PC-3 (cell line): ENCODE data around the gene STRBP. TPM values are rescaled to one million over a fixed set of nuclear protein-coding genes. Genes with fewer than 3 reads are reported as not detected.
"Not testable (repeated sequence)": the region's sequence is repeated elsewhere in the genome, so short reads cannot be mapped to it uniquely, and the experiment has no call there.

ENCODE experiments used
- ATAC-seq: fragments of 200-7000 bp; cut with Tn5 transposase; 2 replicates; pipeline ENCODE4 v1.9.1; 2020; ENCODE audit warnings: mild to moderate bottlenecking, moderate library complexity
- BruUV-seq: library from RNA; stranded (reverse); fragments of 400-500 nt; replicated peaks from 2 replicates; lab custom pipeline; 2021; lab: Mats Ljungman, UMichigan
- CTCF ChIA-PET: fragments of 300-600 bp; sonication (Branson Sonifier 250); formaldehyde crosslinking; loops from one replicate; lab custom pipeline; 2022; ENCODE audit warnings: antibody characterized with exemption; lab: Charles Lee
- POLR2A ChIA-PET: fragments of 300-600 bp; sonication (Branson Sonifier 250); formaldehyde crosslinking; loops from one replicate; lab custom pipeline; 2022; ENCODE audit warnings: antibody characterized with exemption; ENCODE audit not compliant: unreplicated experiment; lab: Charles Lee
- DNase-seq: peaks from one replicate; pipeline ENCODE4 v3.0.0-alpha.2; 2015
- H2AFZ ChIP-seq: fragments of 300-600 bp; sonication (generic); 2 replicates; pipeline ENCODE4 v1.6.0; 2016; ENCODE audit warnings: antibody characterized with exemption, low read length
- H3F3A ChIP-seq: fragments of 300-600 bp; sonication (generic); one replicate; pipeline ENCODE4 v1.6.0; 2017; ENCODE audit warnings: antibody characterized with exemption, low read length, control low read depth, mild to moderate bottlenecking; ENCODE audit not compliant: unreplicated experiment
- H3K27ac ChIP-seq: fragments of 300-600 bp; sonication (generic); 2 replicates; pipeline ENCODE4 v1.5.1; 2016; ENCODE audit warnings: mild to moderate bottlenecking, low read length
- H3K27me3 ChIP-seq: fragments of 300-600 bp; sonication (generic); 2 replicates; pipeline ENCODE4 v1.6.1; 2016; ENCODE audit warnings: low read length, mixed read lengths
- H3K36me3 ChIP-seq: fragments of 300-600 bp; sonication (generic); 2 replicates; pipeline ENCODE4 v1.6.1; 2016; ENCODE audit warnings: low read depth, mixed run types, low read length, mixed read lengths
- H3K4me1 ChIP-seq: fragments of 300-600 bp; sonication (generic); 2 replicates; pipeline ENCODE4 v1.5.1; 2016; ENCODE audit warnings: low read length; ENCODE audit not compliant: insufficient read depth
- H3K4me2 ChIP-seq: fragments of 300-600 bp; sonication (generic); 2 replicates; pipeline ENCODE4 v1.6.0; 2016; ENCODE audit warnings: low read length
- H3K4me3 ChIP-seq: fragments of 300-600 bp; sonication (generic); 2 replicates; pipeline ENCODE4 v1.5.1; 2016; ENCODE audit warnings: mild to moderate bottlenecking, low read length, mixed read lengths
- H3K79me2 ChIP-seq: fragments of 300-600 bp; sonication (generic); 2 replicates; pipeline ENCODE4 v1.6.1; 2017; ENCODE audit warnings: low read length, mixed read lengths
- H3K9ac ChIP-seq: fragments of 300-600 bp; sonication (generic); 2 replicates; pipeline ENCODE4 v1.6.0; 2016; ENCODE audit warnings: mild to moderate bottlenecking, low read length
- H3K9me2 ChIP-seq: fragments of 300-600 bp; sonication (generic); replicated peaks from 2 replicates; pipeline ENCODE4 v1.6.1; 2016; ENCODE audit warnings: mixed run types, low read length, mixed read lengths
- H3K9me3 ChIP-seq: fragments of 300-600 bp; sonication (generic); 2 replicates; pipeline ENCODE4 v1.6.1; 2016; ENCODE audit warnings: low read length, mixed read lengths
- H4K20me1 ChIP-seq: fragments of 300-600 bp; sonication (generic); 2 replicates; pipeline ENCODE4 v1.6.1; 2016; ENCODE audit warnings: low read length, mixed read lengths
- CTCF ChIP-seq: fragments of 300-600 bp; sonication (generic); conservative IDR thresholded peaks from 2 replicates; pipeline ENCODE4 v1.5.1; 2017; ENCODE audit warnings: antibody characterized with exemption, low read depth, mild to moderate bottlenecking, low read length
- EZH2 ChIP-seq: fragments of 300-600 bp; sonication (generic); IDR thresholded peaks from one replicate; pipeline ENCODE4 v1.6.1; 2017; ENCODE audit warnings: antibody characterized with exemption, mild to moderate bottlenecking, low read length; ENCODE audit not compliant: unreplicated experiment
- EZH2phosphoT487 ChIP-seq: fragments of 300-600 bp; sonication (generic); IDR thresholded peaks from 2 replicates; pipeline ENCODE4 v1.6.1; 2018; ENCODE audit warnings: mild to moderate bottlenecking, antibody characterized with exemption, low read length, borderline replicate concordance
- intact Hi-C: fragments of 100-400 bp; cut with micrococcal nuclease; formaldehyde crosslinking; loops from 2 replicates; pipeline ENCODE4 v1.9.0; 2023
- total RNA-seq: library from RNA; depleted of rRNA; stranded (reverse); fragments of >200 nt; gene quantifications from 2 replicates; pipeline ENCODE4 v1.2.3, GENCODE V29; 2014

Gene STRBP
- total RNA-seq, 1 experiment from 2014 or later = 19.2 TPM

DNA sequence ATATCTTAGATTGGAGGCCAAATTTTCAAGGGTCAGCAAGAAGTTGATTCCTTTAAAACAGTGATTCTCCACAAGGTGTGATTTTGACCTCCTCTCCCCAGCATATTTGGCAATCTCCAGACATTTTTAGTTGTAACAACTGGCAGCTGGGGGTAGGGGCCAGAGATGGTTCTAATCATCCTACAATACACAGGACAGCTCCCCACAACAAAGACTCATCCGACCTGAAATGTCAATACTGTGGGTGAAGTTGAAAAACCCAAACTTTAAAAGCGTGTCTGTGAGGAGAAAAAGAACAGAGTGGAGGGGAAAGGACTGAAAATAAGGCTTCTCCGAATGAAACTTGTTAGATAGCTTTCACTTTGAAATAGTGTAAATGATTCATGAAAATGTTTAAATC is 10.0 kb upstream of the STRBP start:
- Histone ChIP-seq H3K9me3 (no peaks in the 10 kb centered on the region), H3K79me2 (no peaks in the 10 kb centered on the region), H3K4me1 (peaks cover 10% of the 10 kb centered on the region), H3K4me3 (no peak overlapping the region), H3K36me3 (no peaks in the 10 kb centered on the region), H4K20me1 (no peaks in the 10 kb centered on the region), H2AFZ (no peak overlapping the region), H3K27me3 (no peaks in the 10 kb centered on the region), H3K9me2 (no peaks in the 10 kb centered on the region), H3K4me2 (no peak overlapping the region), H3K27ac (no peak overlapping the region), H3F3A (no peaks in the 10 kb centered on the region), H3K9ac (no peak overlapping the region)
- intact Hi-C loops = no loop called here
- ChIA-PET CTCF (no interaction called here), POLR2A (no interaction called here)
- DNase-seq = no peak
- no peak for TF ChIP-seq EZH2
- TF ChIP-seq CTCF = no peak
- no peak for TF ChIP-seq EZH2phosphoT487
- no TSS peak for BruUV-seq
- no peak for ATAC-seq

DNA sequence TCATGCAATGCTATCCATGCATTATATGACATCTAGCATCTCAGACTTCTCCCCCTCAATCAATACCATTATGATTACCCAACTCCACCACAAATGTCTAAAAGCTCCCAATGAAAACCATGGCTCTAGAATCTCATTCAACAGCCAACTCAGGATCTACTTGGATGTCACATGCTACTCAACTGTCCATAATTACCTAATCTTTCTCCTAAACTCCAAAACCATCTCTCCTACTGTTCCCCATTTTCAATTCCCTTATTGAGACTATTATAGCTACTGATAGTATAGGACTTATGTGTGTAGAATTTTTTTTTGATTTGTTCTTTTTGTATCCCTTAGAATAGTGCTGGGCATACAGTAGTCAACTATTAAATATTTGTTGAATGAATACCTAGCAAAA is 8.2 kb upstream of the STRBP start:
- intact Hi-C loops = no loop called here
- TF ChIP-seq CTCF (no peak), EZH2 (no peak), EZH2phosphoT487 (no peak)
- Histone ChIP-seq H3K4me3 (no peak overlapping the region), H3K27ac (no peak overlapping the region), H3F3A (no peaks in the 10 kb centered on the region), H3K4me1 (no peaks in the 10 kb centered on the region), H2AFZ (no peak overlapping the region), H3K4me2 (no peak overlapping the region), H4K20me1 (no peaks in the 10 kb centered on the region), H3K9ac (no peak overlapping the region), H3K79me2 (no peaks in the 10 kb centered on the region), H3K9me2 (no peaks in the 10 kb centered on the region), H3K27me3 (no peaks in the 10 kb centered on the region), H3K9me3 (no peaks in the 10 kb centered on the region), H3K36me3 (no peaks in the 10 kb centered on the region)
- ChIA-PET POLR2A (no interaction called here), CTCF (no interaction called here)
- no peak for DNase-seq
- no TSS peak for BruUV-seq
- ATAC-seq = no peak

- H3K27me3 ChIP-seq, H4K20me1 ChIP-seq, H3F3A ChIP-seq, ATAC-seq, H3K36me3 ChIP-seq, H3K27ac ChIP-seq, POLR2A ChIA-PET, H3K9me2 ChIP-seq, H3K4me1 ChIP-seq, H3K9ac ChIP-seq, intact Hi-C loops, H3K4me2 ChIP-seq, H3K9me3 ChIP-seq, H2AFZ ChIP-seq, CTCF ChIA-PET, H3K4me3 ChIP-seq, DNase-seq, BruUV-seq, H3K79me2 ChIP-seq: not testable (repeated sequence)
These were observed 2.7 kb upstream of the STRBP start for GRCh38 chr9:123271133-123271532.
